Muscle layer of duodenum (tissue), 2 donors: ENCODE data around the gene SIAE.

Source experiments
- H3K27ac ChIP-seq: one replicate; pipeline ENCODE4 v1.7.0; 2013; ENCODE audit warnings: mild to moderate bottlenecking, low read length
- H3K27me3 ChIP-seq: one replicate; pipeline ENCODE4 v1.7.0; 2013; ENCODE audit warnings: low read depth, mild to moderate bottlenecking, control low read depth, low read length
- H3K36me3 ChIP-seq, 2 donors: one replicate each; pipeline ENCODE4 v1.7.0; 2013; ENCODE audit warnings: low read length in 2 of 2, control low read depth in 1 of 2, mild to moderate bottlenecking in 1 of 2; ENCODE audit not compliant: insufficient read depth in 2 of 2, control insufficient read depth in 1 of 2
- H3K4me1 ChIP-seq, 2 donors: one replicate each; pipeline ENCODE4 v1.7.0; 2013; ENCODE audit warnings: low read length in 2 of 2, mild to moderate bottlenecking in 2 of 2, control low read depth in 1 of 2, moderate library complexity in 1 of 2; ENCODE audit not compliant: insufficient read depth in 2 of 2, control insufficient read depth in 1 of 2
- H3K4me3 ChIP-seq, 2 donors: one replicate each; pipeline ENCODE4 v1.7.0; 2013; ENCODE audit warnings: low read length in 2 of 2, low read depth in 1 of 2, mild to moderate bottlenecking in 1 of 2
- H3K9me3 ChIP-seq, 2 donors: one replicate each; pipeline ENCODE4 v1.7.0; 2013; ENCODE audit warnings: low read length in 2 of 2, control low read depth in 1 of 2, mild to moderate bottlenecking in 1 of 2; ENCODE audit not compliant: control insufficient read depth in 1 of 2
- donor health status: healthy.

SIAE gene

GRCh38 chr11:124693142-124693541, 19.6 kb upstream of the SIAE start:
- Histone ChIP-seq H3K4me3 (no peak overlapping the region), H3K4me1 (no peaks in the 10 kb centered on the region), H3K27ac (no peak overlapping the region), H3K27me3 (no peaks in the 10 kb centered on the region), H3K9me3 (no peaks in the 10 kb centered on the region), H3K36me3 (peaks cover 0 to 5% of the 10 kb centered on the region in 2 donors)

DNA sequence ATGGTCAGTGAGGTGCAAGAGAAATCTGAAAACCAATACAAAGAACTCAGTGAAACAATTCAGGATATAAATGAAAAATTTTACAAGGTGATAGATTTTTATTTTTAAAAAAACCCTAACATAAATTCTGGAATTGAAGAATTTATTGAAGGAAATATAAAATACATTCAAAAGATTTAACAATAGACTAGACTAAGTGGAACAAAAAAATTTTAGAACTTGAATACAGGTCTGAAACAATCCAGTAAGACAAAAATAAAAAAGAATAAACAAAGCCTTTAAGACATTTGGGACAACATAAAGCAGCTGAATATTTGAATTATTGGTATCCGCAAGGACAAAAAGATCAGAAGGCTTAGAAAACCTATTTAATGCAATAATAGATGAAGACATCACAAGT, 8.9 kb upstream of the SIAE start:
- peaks cover 0 to 5% of the 10 kb centered on the region in 2 donors for H3K9me3 ChIP-seq
- no peaks in the 10 kb centered on the region for H3K27me3 ChIP-seq
- no peaks in the 10 kb centered on the region for H3K4me1 ChIP-seq
- no peak overlapping the region for H3K4me3 ChIP-seq
- H3K36me3 ChIP-seq: peaks cover 0 to 10% of the 10 kb centered on the region in 2 donors
- no peak overlapping the region for H3K27ac ChIP-seq

- H3K36me3 ChIP-seq: peaks cover 0 to 10% of the 10 kb centered on the region in 2 donors
- H3K4me3 ChIP-seq: no peak overlapping the region
- H3K27ac ChIP-seq: no peak overlapping the region
- H3K9me3 ChIP-seq: peaks cover 0 to 5% of the 10 kb centered on the region in 2 donors
- no peaks in the 10 kb centered on the region for H3K27me3 ChIP-seq
- no peaks in the 10 kb centered on the region for H3K4me1 ChIP-seq
Measured at GRCh38 chr11:124681421-124681820, 7.9 kb upstream of the SIAE start.

DNA sequence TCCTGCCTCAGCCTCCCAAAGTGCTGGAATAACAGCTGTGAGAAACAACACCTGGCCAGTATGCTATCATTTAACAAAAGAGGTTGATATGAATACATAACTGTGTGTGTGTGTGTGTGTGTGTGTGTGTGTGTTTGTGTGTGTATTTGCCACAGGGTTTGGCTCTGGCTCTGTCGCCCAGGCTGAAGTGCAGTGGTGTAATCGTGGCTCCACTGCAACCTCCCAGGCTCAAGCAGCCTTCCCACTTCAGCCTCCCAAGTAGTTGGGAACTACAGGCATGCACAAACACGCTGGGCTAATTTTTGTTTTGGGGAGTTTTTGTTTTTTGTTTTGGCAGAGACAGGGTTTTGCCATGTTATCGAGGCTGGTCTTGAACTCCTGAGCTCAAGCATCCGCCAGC, 4.9 kb upstream of the SIAE start:
- Histone ChIP-seq H3K9me3 (peaks cover 0 to 5% of the 10 kb centered on the region in 2 donors), H3K4me3 (no peak overlapping the region), H3K4me1 (no peaks in the 10 kb centered on the region), H3K27me3 (no peaks in the 10 kb centered on the region), H3K36me3 (peaks cover 0 to 10% of the 10 kb centered on the region in 2 donors), H3K27ac (no peak overlapping the region)

GRCh38 chr11:124676386-124676785, 2.8 kb upstream of the SIAE start:
- Histone ChIP-seq H3K36me3 (no peaks in the 10 kb centered on the region), H3K4me3 (no peak overlapping the region), H3K9me3 (no peaks in the 10 kb centered on the region), H3K27me3 (no peaks in the 10 kb centered on the region), H3K4me1 (peaks cover 0 to 6% of the 10 kb centered on the region in 2 donors), H3K27ac (peak overlapping the region; percentile 32)

DNA sequence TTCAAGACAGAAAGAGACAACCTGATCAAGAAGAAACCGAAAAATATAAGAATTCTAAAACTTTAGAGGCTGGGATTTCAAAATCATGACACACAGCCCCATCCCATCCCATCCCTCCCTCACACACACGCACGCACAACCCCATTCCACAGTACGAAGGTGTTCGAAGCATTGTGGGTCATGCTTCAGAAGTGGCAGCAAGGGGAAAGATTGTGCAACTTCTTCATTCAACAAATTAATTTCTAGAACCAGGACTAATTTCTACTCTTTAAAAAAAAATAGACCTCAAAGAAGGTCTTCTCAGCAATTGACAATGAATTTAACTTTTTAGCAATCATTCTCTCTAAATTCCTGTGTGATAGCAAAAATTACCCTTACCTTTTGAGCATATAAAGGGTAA, 1.0 kb upstream of the SIAE start:
- Histone ChIP-seq H3K9me3 (no peaks in the 10 kb centered on the region), H3K4me3 (peak overlapping the region; percentile 75 to 81), H3K36me3 (no peaks in the 10 kb centered on the region), H3K27ac (no peak overlapping the region), H3K4me1 (peaks cover 0 to 6% of the 10 kb centered on the region in 2 donors), H3K27me3 (no peaks in the 10 kb centered on the region)

GRCh38 chr11:124674168-124674517, 604 bp upstream of the SIAE start:
- H3K36me3 ChIP-seq: no peaks in the 10 kb centered on the region
- H3K27me3 ChIP-seq: no peaks in the 10 kb centered on the region
- peak overlapping the region; percentile 75 to 81 for H3K4me3 ChIP-seq
- H3K27ac ChIP-seq: no peak overlapping the region
- peaks cover 0 to 6% of the 10 kb centered on the region in 2 donors for H3K4me1 ChIP-seq
- no peaks in the 10 kb centered on the region for H3K9me3 ChIP-seq

GRCh38 chr11:124672536-124673215, 863 bp downstream of the SIAE start:
- peaks cover 0 to 5% of the 10 kb centered on the region in 2 donors for H3K36me3 ChIP-seq
- H3K4me3 ChIP-seq: peak overlapping the region; percentile 75 to 81
- peak overlapping the region; percentile 88 for H3K27ac ChIP-seq
- H3K27me3 ChIP-seq: no peaks in the 10 kb centered on the region
- no peaks in the 10 kb centered on the region for H3K9me3 ChIP-seq
- peaks cover 0 to 6% of the 10 kb centered on the region in 2 donors for H3K4me1 ChIP-seq

DNA sequence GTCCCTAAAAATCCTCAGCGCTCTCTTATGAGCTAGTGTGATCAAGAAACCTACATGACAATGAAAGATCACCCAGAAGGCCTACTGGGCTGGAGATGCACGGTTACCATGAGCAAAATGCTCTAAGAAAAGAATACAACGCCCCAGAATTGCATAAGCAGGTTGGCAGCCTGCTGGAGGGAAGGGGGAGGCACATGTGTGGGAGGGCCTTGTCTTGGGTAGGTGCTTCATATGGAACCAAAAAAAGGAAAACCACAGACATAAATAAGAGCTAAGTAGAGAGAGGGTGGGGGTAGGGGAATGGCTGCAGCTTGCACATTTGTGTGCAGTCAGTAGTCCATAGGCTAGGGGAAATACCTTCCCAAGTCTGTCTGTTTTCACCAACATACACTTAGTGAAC, 2.8 kb downstream of the SIAE start:
- Histone ChIP-seq H3K4me3 (no peak overlapping the region), H3K27me3 (no peaks in the 10 kb centered on the region), H3K27ac (no peak overlapping the region), H3K4me1 (peaks cover 0 to 6% of the 10 kb centered on the region in 2 donors), H3K36me3 (peaks cover 5 to 7% of the 10 kb centered on the region in 2 donors), H3K9me3 (no peaks in the 10 kb centered on the region)

DNA sequence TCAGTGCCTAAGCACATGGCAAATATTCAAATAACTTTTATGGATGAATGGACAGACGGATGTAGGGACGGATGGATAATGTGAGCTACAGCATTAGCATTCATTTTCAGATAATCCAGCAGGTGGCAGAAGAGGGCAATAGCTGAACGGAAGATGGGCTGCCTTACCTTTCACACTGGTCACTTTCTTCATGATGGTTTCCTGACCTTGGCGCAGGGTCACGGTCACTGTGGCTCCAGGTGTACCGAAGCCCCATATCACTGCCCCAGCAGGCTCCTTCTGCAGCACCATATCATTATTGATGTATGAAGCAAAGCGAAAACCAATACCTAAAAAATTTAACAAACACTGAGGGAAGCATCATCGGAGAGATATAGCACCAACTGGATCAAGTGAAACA, 4.3 kb downstream of the SIAE start:
- Histone ChIP-seq H3K9me3 (no peaks in the 10 kb centered on the region), H3K36me3 (peaks cover 5 to 9% of the 10 kb centered on the region in 2 donors), H3K27me3 (no peaks in the 10 kb centered on the region), H3K27ac (no peak overlapping the region), H3K4me3 (no peak overlapping the region), H3K4me1 (peaks cover 0 to 6% of the 10 kb centered on the region in 2 donors)

GRCh38 chr11:124667601-124668000, 5.9 kb downstream of the SIAE start:
- Histone ChIP-seq H3K9me3 (no peaks in the 10 kb centered on the region), H3K36me3 (peaks cover 9 to 12% of the 10 kb centered on the region in 2 donors), H3K4me3 (no peak overlapping the region), H3K4me1 (peaks cover 0 to 3% of the 10 kb centered on the region in 2 donors), H3K27ac (no peak overlapping the region), H3K27me3 (no peaks in the 10 kb centered on the region)

DNA sequence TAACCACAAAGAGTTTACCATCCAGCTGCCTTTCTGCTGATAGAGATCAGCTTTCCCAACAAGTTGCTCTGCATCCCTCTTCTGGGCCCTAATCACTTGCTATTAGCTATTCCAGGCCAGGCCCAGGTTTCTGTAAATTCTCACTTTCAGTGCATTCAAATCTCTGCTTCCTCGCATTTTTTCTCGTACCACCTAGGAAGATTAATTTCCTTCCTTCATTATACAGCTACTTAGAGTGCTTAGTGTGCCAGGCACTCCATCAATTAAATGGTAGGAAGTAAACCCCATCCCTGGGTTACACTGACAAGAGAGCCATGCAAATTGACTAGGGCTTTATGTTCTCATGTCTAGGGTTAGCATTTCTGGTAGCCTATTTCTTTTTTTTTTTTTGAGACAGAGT, 9.7 kb downstream of the SIAE start:
- Histone ChIP-seq H3K4me1 (no peaks in the 10 kb centered on the region), H3K9me3 (no peaks in the 10 kb centered on the region), H3K27ac (no peak overlapping the region), H3K4me3 (no peak overlapping the region), H3K36me3 (peaks cover 12 to 17% of the 10 kb centered on the region in 2 donors), H3K27me3 (no peaks in the 10 kb centered on the region)
